Skeletal muscle cell (primary cell): ENCODE results near the gene MORN4.
A peak's percentile ranks its signal among the peaks of the same experiment; 100 is the strongest.

ENCODE experiments used
- DNase-seq: peaks from one replicate; pipeline ENCODE4 v3.0.0-alpha.2; 2010; ENCODE audit warnings: low read depth
- H3K4me3 ChIP-seq: 2 replicates; pipeline ENCODE4 v1.5.1; 2011; ENCODE audit warnings: low read depth, mild to moderate bottlenecking, control low read depth, low read length, moderate library complexity

The MORN4 gene

DNA sequence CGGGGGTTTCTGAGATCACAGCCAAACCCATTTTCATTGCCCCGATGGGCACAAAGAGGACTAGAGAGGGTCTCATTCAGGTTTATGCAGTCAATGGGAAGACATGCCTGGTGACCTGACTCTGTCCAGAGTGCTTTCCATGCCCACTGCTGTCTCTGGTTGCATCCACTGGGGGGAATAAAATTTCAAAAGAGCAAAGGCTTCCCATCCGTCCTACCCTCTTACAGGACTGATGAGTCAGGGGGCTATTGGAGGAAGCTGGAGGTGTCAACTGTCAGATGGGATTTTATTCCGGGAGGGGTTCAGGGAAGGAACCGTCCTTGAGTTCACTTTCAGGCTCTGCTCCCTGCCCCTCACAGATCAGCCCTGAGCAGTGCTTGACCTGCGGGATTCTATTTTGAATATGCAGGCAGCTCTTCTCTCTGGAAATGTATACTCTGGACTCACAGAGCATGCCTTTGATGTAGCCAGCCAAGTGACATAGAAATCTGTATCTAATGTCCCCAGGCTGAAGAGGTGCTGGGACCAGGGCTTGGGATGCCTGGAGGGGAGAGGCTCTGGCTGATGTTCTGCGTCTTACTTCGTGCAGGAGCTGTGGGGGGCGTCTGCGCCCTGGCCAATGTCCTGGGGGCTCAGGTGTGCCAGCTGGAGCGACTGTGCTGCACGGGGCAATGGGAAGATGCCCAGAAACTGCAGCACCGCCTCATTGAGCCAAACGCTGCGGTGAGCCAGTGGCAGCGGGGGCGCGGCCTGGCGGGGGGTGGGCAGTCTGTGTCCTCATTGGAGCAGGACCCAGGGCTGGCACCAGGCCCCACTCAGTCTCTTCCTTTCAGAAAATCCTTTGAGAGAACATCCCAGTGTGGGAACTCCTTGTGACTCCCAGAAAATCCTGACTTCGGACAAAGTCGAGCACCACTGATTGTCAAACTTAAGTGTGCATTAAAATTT is 31.8 kb downstream of the MORN4 start:
- DNase-seq, result no peak
- no peak overlapping the region for H3K4me3 ChIP-seq

DNA sequence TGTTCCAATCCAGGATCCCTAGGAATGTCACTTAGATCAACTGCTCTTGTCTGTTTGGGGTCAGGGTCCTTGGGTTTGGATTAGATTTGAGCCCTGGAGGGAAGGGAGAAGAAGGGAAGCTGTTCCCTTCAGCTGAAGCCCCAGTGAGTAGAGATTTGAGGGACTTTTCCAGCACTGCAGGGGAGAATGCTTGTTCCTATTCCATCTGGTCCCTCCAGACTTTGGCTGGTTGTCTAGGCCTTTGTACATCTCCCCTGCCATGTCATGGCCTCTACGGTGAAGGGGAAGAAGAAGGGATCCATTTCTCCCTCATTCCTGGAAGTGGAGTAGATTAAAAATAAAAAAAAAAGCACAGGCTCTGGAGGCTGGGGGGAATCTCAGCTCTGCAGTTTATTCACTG is 32.7 kb downstream of the MORN4 start:
- DNase-seq, result no peak
- H3K4me3 ChIP-seq, result no peak overlapping the region

DNA sequence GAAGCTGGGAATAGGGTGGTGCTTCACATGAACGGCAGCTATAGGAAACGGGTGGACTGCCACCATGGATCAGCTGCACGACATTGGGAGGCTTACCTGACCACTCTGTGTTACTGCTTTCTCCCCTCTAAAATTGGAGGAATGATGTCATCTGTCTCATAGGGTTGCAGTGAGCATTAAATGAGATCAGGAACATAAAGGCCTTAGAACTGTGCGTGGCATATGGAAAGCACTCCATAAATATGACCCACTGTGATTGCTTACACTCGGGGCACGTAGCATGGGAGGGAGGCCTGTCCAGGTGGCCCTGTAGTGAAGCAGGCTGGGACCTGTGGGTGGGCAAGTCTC is 34.1 kb downstream of the MORN4 start:
- no peak for DNase-seq
- H3K4me3 ChIP-seq, result no peak overlapping the region

DNA sequence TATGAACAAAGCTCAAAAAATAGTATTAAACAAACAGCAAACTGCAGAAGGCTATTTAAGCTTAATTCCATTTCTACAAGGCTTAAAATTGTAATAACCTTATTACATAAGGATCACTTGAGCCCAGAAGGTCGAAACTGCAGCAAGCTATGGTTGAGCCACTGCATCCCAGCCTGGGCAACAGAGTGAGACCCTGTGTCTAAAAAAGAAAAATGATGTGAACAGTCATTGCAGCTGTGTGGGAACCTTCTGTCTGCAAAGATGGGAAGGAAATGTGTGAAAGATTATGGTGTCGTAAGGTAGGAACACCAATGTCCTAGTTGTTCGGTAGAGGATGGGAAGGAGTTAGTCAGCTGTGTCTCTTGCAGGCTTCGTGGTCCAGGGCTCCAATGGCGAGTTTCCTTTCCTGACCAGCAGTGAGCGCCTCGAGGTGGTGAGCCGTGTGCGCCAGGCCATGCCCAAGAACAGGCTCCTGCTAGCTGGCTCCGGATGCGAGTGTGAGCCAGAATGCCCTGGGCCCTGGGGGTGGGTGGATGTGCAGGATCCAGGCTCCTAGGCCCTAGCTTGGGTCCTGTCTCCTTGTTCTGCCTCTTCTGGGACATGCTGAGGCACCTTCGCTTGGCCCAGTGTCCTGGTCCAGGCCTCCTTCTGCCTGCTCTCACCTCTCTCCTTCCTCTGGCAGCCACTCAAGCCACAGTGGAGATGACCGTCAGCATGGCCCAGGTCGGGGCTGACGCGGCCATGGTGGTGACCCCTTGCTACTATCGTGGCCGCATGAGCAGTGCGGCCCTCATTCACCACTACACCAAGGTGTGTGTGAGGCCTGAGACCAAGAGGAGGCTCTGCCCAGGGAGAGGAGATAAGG is 34.7 kb downstream of the MORN4 start:
- DNase-seq, result no peak
- no peak overlapping the region for H3K4me3 ChIP-seq

DNA sequence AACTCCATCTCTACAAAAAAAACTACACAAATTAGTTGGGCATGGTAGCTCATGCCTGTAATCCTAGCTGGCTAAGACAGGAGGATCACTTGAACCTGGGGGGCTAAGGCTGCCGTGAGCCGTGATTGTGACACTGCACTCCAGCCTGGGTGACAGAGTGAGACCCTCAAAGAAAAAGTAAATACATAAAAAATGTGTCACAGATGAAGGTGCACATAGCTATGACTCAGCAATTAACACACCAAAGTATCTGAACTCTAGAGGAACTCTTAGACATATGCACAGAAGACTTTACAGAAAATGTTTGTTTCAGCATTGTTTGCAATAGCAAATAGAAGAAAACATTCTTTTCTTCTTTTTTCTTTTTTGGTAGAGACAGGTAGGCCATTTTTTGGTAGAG is 35.5 kb downstream of the MORN4 start:
- no peak overlapping the region for H3K4me3 ChIP-seq
- DNase-seq, result no peak

DNA sequence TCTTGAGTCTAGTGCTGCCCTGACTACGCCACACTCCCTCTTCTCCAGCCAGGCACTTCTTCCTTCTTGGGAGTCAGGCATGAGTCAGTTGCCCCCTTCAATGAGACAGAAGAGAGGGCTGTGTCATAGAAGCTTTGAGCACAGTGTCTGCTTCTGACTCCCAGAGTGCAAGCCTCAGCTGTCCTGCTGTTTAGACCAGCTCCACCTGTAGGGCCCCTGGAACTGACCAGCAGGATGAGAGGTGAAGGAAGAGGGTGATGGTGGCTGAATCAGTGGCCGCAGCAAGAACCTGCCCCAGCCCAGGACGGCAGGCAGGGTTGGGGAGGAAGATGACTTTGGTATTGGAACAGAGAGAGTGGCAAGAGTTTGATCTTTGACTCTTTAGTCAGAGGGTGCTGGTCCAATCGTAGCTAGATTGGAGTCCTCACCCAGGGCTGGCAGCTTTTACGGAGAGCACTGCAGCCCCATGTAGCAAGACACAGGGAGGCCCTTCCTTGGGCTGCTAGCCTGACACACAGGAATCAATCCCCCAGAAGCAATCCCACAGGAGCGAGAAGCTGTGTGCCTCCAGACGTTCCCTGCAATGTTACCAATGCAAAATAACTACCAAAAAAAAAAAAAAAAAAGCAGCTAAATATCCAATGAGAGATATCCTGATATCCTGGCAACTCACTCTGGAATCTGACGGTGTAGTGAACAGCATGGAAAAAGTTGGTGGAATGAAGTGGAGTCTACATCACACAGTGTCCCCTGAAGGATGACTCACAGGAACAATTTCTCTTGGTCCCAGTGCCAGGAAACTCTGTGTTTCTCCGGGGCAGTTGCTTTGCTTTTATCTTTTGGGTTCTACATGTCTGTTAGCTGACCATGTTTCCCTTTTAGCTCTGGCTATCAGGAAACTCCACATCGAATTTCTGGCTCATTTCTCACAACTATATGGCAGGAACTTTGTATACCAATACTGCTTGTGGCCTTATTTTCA is 36.9 kb downstream of the MORN4 start:
- no peak overlapping the region for H3K4me3 ChIP-seq
- peak; percentile 50 for DNase-seq

DNA sequence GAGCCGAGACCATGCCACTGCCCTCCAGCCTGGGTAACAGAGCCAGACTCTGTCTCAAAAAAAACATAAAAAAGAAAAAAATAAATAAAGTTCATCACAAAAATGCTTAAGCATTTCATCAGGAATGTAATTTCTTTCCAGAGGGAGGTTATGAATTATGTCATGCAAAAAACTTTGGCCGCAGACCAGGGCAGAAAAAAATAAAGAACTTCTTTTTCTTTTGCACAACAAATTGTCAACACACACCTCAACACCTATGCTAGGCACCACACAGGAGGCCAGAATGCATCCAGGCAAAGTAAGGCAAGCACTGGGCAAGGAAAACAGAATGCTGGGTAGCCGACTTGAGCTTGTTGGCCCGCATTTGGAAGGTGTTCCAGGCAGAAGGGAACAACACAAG is 39.9 kb downstream of the MORN4 start:
- no peak for DNase-seq
- no peak overlapping the region for H3K4me3 ChIP-seq

DNA sequence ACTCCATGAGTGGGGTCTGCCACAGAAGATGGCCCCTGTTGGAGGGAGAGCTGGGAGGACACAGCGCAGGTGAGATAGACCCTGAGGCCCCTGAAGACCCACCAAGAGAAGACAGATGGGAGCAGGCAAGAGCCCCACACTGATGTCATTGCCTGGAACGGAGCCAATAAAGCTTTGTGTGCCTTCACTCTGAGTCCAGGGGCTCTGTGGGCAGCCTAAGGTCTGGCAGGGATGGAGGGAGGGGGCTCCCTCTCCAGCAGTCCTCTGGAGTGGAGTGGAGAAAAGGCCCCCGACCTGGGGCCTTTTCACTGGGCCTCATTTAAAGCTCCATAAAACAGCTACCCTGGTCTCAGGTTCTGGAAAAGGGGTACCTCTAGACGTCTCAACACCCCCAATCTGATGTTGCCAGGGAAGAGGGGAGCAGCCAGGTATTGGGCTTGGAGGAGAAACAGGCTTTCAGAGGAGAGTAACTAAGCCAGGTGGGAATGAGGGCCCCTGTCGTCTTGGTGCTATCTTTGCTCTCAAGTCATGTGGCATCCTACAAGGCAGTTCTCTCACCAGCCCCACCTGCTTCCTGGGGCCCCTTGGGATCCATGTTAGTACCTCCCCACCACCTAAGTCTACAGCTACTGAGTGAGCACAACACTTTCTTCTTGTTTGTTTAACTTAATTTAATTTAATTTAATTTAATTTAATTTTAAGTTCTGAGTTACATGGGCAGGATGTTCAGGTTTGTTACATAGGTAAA is 42.4 kb downstream of the MORN4 start:
- no peak overlapping the region for H3K4me3 ChIP-seq
- no peak for DNase-seq

DNA sequence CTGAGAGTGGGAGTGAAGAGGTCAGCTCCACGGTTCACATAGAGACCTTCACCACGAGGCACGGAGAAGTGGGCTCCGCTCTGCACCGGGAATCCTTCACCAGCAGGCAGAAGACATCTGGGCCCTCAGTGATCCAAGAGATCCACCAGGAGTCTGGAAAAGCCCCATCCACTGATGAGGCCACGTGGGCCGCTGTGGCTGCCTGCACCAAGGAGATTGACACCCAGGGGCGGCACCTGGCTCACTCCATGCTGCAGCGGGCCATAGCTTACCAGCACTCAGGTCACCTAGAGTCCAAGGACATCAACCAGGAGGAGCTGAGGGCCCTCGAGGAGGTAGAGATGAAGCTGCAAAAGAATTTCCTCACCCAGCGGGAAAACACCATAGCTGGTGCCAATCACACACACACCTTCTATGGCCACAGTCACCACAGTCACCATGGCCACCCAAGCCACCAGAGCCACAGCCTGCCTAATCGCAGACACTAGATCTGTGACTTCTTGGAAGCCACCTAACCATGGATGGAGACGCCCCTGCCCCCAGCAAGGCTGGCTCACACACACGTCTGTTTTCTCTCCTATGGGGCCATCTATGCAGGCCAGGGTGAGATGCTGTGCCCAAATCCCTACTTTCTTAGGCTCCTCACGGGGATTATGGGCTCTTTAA is 43.1 kb downstream of the MORN4 start:
- no peak for DNase-seq
- no peak overlapping the region for H3K4me3 ChIP-seq

DNA sequence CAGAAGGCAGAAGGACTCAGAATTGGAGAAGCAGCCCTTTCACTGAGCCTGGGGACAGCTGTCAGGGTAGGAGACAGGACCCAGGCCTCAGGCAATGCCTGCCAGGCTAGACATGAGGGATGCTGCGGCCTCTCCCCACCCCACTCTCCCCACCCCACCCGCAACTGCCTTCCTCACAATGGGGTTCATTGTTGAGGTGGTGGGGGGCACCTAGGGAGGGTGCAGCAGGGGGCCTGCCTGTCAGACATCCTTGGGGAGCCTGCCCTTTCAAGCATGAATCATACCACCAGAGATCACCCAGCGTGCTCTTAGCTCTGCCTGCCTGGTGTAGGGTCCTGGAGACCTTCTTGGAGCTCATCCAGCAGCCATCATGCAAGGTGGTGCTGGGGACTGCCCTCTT is 43.8 kb downstream of the MORN4 start, which contains the start of gene C10orf62:
TSS of gene C10orf62 (plus strand) at position 243 of the 400 bp plus-strand sequence. CDS start 177 bp downstream, outside the sequence.
- DNase-seq, result no peak
- no peak within 1 kb of the TSS for H3K4me3 ChIP-seq

DNA sequence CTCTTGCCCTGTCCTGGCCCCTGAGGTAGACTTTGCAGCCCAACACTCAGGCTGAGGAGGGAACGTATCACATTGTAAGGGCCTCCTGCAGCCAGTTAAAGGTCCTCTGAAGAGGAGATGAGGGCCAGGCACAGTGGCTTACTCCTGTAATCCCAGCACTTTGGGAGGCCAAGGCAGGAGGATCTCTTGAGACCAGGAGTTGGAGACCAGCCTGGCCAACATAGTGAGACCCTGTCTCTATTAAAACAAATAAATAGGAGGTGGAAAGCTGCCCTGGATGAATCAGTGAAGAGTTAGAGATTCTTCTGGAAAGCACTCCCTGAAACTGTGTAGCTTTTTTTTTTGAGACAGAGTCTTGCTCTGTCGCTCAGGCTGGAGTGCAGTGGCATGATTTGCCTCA is 46.1 kb downstream of the MORN4 start:
- H3K4me3 ChIP-seq, result no peak overlapping the region
- DNase-seq, result no peak

DNA sequence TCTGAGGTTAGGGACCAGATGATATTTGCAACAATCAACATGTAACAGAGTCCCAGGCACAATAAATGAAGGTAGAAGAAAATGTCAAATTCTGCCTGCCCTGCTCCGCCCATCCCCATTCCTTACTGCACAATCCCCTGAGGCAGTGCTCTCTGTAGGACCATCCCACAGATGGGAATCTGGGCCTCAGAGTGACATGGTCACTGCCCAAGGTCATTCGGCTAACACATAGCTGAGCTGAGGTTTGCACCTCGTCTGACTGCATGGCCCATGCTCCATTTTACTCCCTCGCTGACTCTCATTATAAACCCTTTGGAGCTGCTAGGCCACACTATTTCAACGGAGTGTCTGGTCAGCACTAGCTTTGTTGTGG is 47.9 kb downstream of the MORN4 start:
- H3K4me3 ChIP-seq, result no peak overlapping the region
- no peak for DNase-seq

DNA sequence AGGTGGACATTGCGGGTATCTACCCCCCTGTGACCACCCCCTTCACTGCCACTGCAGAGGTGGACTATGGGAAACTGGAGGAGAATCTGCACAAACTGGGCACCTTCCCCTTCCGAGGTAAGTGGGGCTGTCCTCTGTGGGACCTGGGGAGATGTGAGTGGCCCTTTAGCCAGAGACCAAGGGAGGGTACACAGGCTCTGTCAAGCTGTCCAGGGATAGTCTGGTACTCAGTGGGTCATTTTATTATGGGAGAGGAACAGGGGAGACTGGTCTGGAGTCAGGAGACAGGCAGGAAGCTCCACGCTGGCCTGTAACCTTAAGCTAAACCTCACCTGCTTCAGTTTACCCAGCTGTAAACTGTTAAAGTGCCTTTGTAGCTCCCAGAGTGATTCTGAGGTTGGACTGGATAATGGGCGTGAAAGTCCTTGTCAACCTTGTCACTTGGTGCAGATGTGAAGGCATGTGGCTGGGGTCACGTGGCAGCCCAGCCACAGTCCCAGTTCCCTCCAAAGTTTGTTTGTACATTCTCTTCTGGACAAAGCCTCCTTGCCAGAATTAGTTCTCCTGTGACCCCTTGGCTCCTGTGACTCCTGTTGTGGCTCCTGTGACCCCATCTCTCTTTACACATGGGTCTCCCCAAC is 48.4 kb downstream of the MORN4 start:
- no peak overlapping the region for H3K4me3 ChIP-seq
- no peak for DNase-seq

DNA sequence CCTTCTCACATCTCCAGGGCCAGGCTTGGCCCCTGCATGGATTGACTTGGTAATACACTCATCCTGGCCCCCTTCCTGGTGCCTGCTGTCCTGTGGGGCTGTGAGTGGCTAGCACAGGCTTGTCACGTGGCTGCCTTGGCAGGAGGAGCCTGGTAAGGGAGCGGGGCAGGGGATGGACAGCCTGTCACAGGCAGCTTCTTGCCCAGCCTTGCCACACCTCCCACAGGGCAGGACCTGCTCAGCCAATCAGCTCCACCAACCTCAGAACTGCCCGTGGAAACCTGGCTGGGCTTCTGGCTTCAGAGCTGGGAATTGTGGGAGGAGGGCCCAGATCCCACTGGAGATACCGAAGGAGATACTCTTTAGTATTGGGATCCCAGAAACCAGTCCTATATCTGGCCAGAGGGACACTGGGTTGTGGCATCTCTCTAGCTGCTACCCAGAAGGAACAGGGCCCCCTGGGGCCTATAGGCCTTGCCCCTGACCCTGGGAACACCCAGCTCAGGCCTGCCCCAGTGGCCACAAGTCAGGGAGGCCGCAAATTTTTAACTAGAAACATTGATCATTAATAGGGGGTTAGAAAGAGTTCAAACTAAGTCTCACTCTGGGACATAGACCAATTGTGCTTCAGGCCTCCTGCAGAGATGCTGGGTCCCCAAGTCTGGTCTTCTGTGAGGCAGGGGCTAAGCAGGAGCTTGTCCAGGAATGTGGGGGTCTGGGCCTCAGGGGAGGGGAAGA is 49.1 kb downstream of the MORN4 start, which contains the start of gene HOGA1:
TSS of gene HOGA1 (plus strand) at position 330 of the 738 bp plus-strand sequence. CDS start at position 645, 315 bp downstream.
- DNase-seq, result no peak
- no peak within 1 kb of the TSS for H3K4me3 ChIP-seq

DNA sequence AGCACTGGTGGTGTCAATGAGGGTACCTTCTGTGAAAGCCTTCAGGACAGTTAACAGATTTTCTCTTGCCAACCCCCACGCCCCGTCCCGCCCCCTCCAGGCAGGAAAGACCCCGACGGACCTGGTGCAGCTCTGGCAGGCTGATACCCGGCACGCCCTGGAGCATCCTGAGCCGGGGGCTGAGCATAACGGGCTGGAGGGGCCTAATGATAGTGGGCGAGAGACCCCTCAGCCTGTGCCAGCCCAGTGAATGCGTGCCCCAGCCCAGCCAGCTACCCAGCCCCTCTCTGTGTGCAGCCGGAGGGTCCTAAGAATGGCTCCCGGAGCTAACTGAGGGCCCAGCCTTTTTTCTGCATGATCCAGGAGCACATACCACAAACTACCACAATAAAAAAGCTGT is 49.8 kb downstream of the MORN4 start:
- DNase-seq, result no peak
- no peak overlapping the region for H3K4me3 ChIP-seq

DNA sequence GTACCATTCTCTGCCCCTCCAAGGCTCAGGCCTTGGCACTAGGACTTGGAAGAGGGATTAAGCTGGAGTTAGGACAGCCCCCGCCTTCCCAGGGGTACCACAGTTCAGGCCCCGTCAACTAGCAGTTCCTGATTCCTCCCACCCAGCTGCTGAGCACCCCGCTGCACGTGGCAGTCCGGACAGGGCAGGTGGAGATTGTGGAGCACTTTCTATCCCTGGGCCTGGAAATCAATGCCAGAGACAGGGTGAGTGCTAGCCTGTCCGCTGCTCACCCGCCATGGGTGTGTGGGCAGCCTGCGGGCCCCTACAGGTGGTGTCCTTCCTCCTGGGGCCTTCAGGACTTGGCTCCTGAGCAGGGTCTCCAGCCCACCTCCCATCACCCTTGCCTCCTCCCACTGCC is 51.1 kb downstream of the MORN4 start:
- no peak for DNase-seq
- no peak overlapping the region for H3K4me3 ChIP-seq
